Activated naive CD8-positive, alpha-beta T cell (primary cell): Measurements from ENCODE around the gene WAPL.
"Not testable (repeated sequence)": the region's sequence is repeated elsewhere in the genome, so short reads cannot be mapped to it uniquely, and the experiment has no call there.

ENCODE experiments used
- H3K27ac Mint-ChIP-seq: one replicate; pipeline ENCODE4 v1.8.0; 2021; ENCODE audit warnings: mixed read lengths
- H3K27me3 Mint-ChIP-seq: one replicate; pipeline ENCODE4 v1.8.0; 2021; ENCODE audit warnings: mixed read lengths
- H3K36me3 Mint-ChIP-seq: one replicate; pipeline ENCODE4 v1.8.0; 2021; ENCODE audit warnings: mixed read lengths
- H3K4me1 Mint-ChIP-seq: one replicate; pipeline ENCODE4 v1.8.0; 2021; ENCODE audit warnings: low read depth, mixed read lengths
- H3K4me3 Mint-ChIP-seq: one replicate; pipeline ENCODE4 v1.8.0; 2021; ENCODE audit warnings: mild to moderate bottlenecking, mixed read lengths
- H3K9me3 Mint-ChIP-seq: one replicate; pipeline ENCODE4 v1.8.0; 2021; ENCODE audit warnings: low read depth, mixed read lengths

WAPL gene

GRCh38 chr10:86521678-86522509 is at the start of gene WAPL:
Gene WAPL, minus strand, starts transcription at chr10:86521792. Its CDS starts 3,723 bp downstream, at chr10:86518069.
- Mint-ChIP-seq H3K4me1 (peaks cover 61% of the 10 kb centered on the region), H3K27ac (peak within 1 kb of the TSS; percentile 97), H3K9me3 (no peaks in the 10 kb centered on the region), H3K36me3 (peaks cover 5% of the 10 kb centered on the region), H3K27me3 (no peaks in the 10 kb centered on the region), H3K4me3 (peak within 1 kb of the TSS; percentile 98)

GRCh38 chr10:86569335-86569734 is 47.7 kb upstream of the WAPL start:
- Mint-ChIP-seq H3K4me1 (no peaks in the 10 kb centered on the region), H3K4me3 (no peak overlapping the region), H3K9me3 (peaks cover 4% of the 10 kb centered on the region), H3K27ac (no peak overlapping the region), H3K27me3 (no peaks in the 10 kb centered on the region), H3K36me3 (peaks cover 3% of the 10 kb centered on the region)

- not testable (repeated sequence) for H3K4me3 Mint-ChIP-seq, H3K36me3 Mint-ChIP-seq, H3K4me1 Mint-ChIP-seq, H3K27ac Mint-ChIP-seq, H3K9me3 Mint-ChIP-seq, H3K27me3 Mint-ChIP-seq
These were observed 44.9 kb upstream of the WAPL start for GRCh38 chr10:86566518-86566917.

GRCh38 chr10:86563338-86563737 is 41.7 kb upstream of the WAPL start:
- H3K36me3 Mint-ChIP-seq, H3K4me3 Mint-ChIP-seq, H3K9me3 Mint-ChIP-seq, H3K27me3 Mint-ChIP-seq, H3K4me1 Mint-ChIP-seq, H3K27ac Mint-ChIP-seq: not testable (repeated sequence)

GRCh38 chr10:86558695-86559094 is 37.1 kb upstream of the WAPL start:
- not testable (repeated sequence) for H3K4me1 Mint-ChIP-seq, H3K27me3 Mint-ChIP-seq, H3K36me3 Mint-ChIP-seq, H3K27ac Mint-ChIP-seq, H3K4me3 Mint-ChIP-seq, H3K9me3 Mint-ChIP-seq

GRCh38 chr10:86556933-86557649 is 35.5 kb upstream of the WAPL start:
- Mint-ChIP-seq H3K27me3 (no peaks in the 10 kb centered on the region), H3K27ac (no peak overlapping the region), H3K4me3 (no peak overlapping the region), H3K4me1 (no peaks in the 10 kb centered on the region), H3K9me3 (no peaks in the 10 kb centered on the region), H3K36me3 (no peaks in the 10 kb centered on the region)

- no peak overlapping the region for H3K27ac Mint-ChIP-seq
- H3K4me3 Mint-ChIP-seq: no peak overlapping the region
- no peaks in the 10 kb centered on the region for H3K27me3 Mint-ChIP-seq
- no peaks in the 10 kb centered on the region for H3K36me3 Mint-ChIP-seq
- H3K4me1 Mint-ChIP-seq: no peaks in the 10 kb centered on the region
- H3K9me3 Mint-ChIP-seq: no peaks in the 10 kb centered on the region
These were observed 34.9 kb upstream of the WAPL start for GRCh38 chr10:86556532-86556931.

- H3K4me3 Mint-ChIP-seq: no peak overlapping the region
- H3K36me3 Mint-ChIP-seq: no peaks in the 10 kb centered on the region
- no peaks in the 10 kb centered on the region for H3K27me3 Mint-ChIP-seq
- H3K4me1 Mint-ChIP-seq: no peaks in the 10 kb centered on the region
- H3K9me3 Mint-ChIP-seq: no peaks in the 10 kb centered on the region
- H3K27ac Mint-ChIP-seq: no peak overlapping the region
These were observed 32.0 kb upstream of the WAPL start for GRCh38 chr10:86553639-86554038.

GRCh38 chr10:86553213-86553612 is 31.6 kb upstream of the WAPL start:
- Mint-ChIP-seq H3K27ac (no peak overlapping the region), H3K27me3 (no peaks in the 10 kb centered on the region), H3K4me3 (no peak overlapping the region), H3K9me3 (no peaks in the 10 kb centered on the region), H3K36me3 (no peaks in the 10 kb centered on the region), H3K4me1 (no peaks in the 10 kb centered on the region)

- Mint-ChIP-seq H3K27ac (no peak overlapping the region), H3K4me1 (no peaks in the 10 kb centered on the region), H3K27me3 (no peaks in the 10 kb centered on the region)
These were observed 25.7 kb upstream of the WAPL start for GRCh38 chr10:86547296-86547695.

GRCh38 chr10:86545101-86545500 is 23.5 kb upstream of the WAPL start:
- Mint-ChIP-seq H3K4me3 (no peak overlapping the region), H3K27ac (no peak overlapping the region), H3K36me3 (no peaks in the 10 kb centered on the region)

More at GRCh38 chr10:86547296-86547695, 25.7 kb upstream of the WAPL start:
- Mint-ChIP-seq H3K4me3 (no peak overlapping the region), H3K9me3 (no peaks in the 10 kb centered on the region), H3K36me3 (no peaks in the 10 kb centered on the region)

GRCh38 chr10:86540016-86540415 is 18.4 kb upstream of the WAPL start:
- Mint-ChIP-seq H3K9me3 (no peaks in the 10 kb centered on the region), H3K36me3 (no peaks in the 10 kb centered on the region), H3K4me3 (peak overlapping the region; percentile 23), H3K4me1 (peaks cover 27% of the 10 kb centered on the region), H3K27me3 (no peaks in the 10 kb centered on the region), H3K27ac (peak overlapping the region; percentile 41)

More at GRCh38 chr10:86545101-86545500, 23.5 kb upstream of the WAPL start:
- Mint-ChIP-seq H3K27me3 (no peaks in the 10 kb centered on the region), H3K4me1 (peaks cover under 1% of the 10 kb centered on the region), H3K9me3 (no peaks in the 10 kb centered on the region)

- peaks cover 32% of the 10 kb centered on the region for H3K4me1 Mint-ChIP-seq
- peak overlapping the region; percentile 46 for H3K27ac Mint-ChIP-seq
- H3K9me3 Mint-ChIP-seq: no peaks in the 10 kb centered on the region
- H3K4me3 Mint-ChIP-seq: no peak overlapping the region
- no peaks in the 10 kb centered on the region for H3K36me3 Mint-ChIP-seq
- no peaks in the 10 kb centered on the region for H3K27me3 Mint-ChIP-seq
These were observed 17.0 kb upstream of the WAPL start for GRCh38 chr10:86538547-86538946.

- not testable (repeated sequence) for H3K9me3 Mint-ChIP-seq, H3K36me3 Mint-ChIP-seq, H3K4me3 Mint-ChIP-seq, H3K27me3 Mint-ChIP-seq, H3K27ac Mint-ChIP-seq
- peaks cover 32% of the 10 kb centered on the region for H3K4me1 Mint-ChIP-seq
These were observed 16.4 kb upstream of the WAPL start for GRCh38 chr10:86538040-86538439.

- H3K36me3 Mint-ChIP-seq: no peaks in the 10 kb centered on the region
- no peaks in the 10 kb centered on the region for H3K27me3 Mint-ChIP-seq
- H3K4me1 Mint-ChIP-seq: peaks cover 32% of the 10 kb centered on the region
- peak overlapping the region; percentile 69 for H3K4me3 Mint-ChIP-seq
- peak overlapping the region; percentile 76 for H3K27ac Mint-ChIP-seq
- no peaks in the 10 kb centered on the region for H3K9me3 Mint-ChIP-seq
These were observed 14.8 kb upstream of the WAPL start for GRCh38 chr10:86536294-86536861.
